A549 (cell line): Measurements from ENCODE around the gene ITCH. TPM values are rescaled to one million over a fixed set of nuclear protein-coding genes. Genes with fewer than 3 reads are reported as not detected.
"Not testable (repeated sequence)": the region's sequence is repeated elsewhere in the genome, so short reads cannot be mapped to it uniquely, and the experiment has no call there.

Experiments
- ATAC-seq, 2 experiments: fragments of 200-7000 bp in 1 of 2; fragments of >200 bp in 1 of 2; cut with Nextera tagmentation in 1 of 2; cut with Tn5 transposase in 1 of 2; 3 replicates each; pipeline versions ENCODE4 v1.8.0 to v1.9.1; 2018 to 2020; ENCODE audit warnings: mild to moderate bottlenecking in 1 of 2, moderate library complexity in 1 of 2
- CTCF ChIA-PET: fragments of 300-600 bp; sonication (Branson Sonifier 250); formaldehyde crosslinking; extraction: SDS; loops from one replicate; lab custom pipeline; 2021; ENCODE audit warnings: antibody characterized with exemption, inconsistent platforms; lab: Yijun Ruan, JAX
- POLR2A ChIA-PET: fragments of 350-600 bp; formaldehyde crosslinking; extraction: SDS; loops from one replicate; lab custom pipeline; 2021; ENCODE audit warnings: antibody characterized with exemption, inconsistent platforms; lab: Yijun Ruan, JAX
- DNase-seq, 2 experiments: peaks; one replicate each; pipeline versions ENCODE4 v3.0.0 to v3.0.0-alpha.2; 2011 to 2016; ENCODE audit warnings: low read depth in 1 of 2, low spot score in 1 of 2
- FAIRE-seq: peaks from 2 replicates; lab custom pipeline; 2011; peaks lifted over from hg19 to GRCh38; lab: Jason Lieb, UNC
- H3K27ac ChIP-seq, 2 experiments: fragments of >200 bp; sonication (Bioruptor Twin); formaldehyde crosslinking; 3 replicates each; pipeline ENCODE4 v1.5.1; 2016 to 2017
- H3K4me1 ChIP-seq: fragments of >200 bp; sonication (Bioruptor Twin); formaldehyde crosslinking; 3 replicates; pipeline ENCODE4 v1.6.1; 2016
- H3K4me2 ChIP-seq: fragments of >200 bp; sonication (Bioruptor Twin); formaldehyde crosslinking; 3 replicates; pipeline ENCODE4 v1.6.1; 2016
- H3K4me3 ChIP-seq: fragments of >200 bp; sonication (Bioruptor Twin); formaldehyde crosslinking; 3 replicates; pipeline ENCODE4 v1.5.1; 2016
- H3K9me3 ChIP-seq: fragments of >200 bp; sonication (Bioruptor Twin); formaldehyde crosslinking; 3 replicates; pipeline ENCODE4 v1.6.1; 2016
- CBX2 ChIP-seq: fragments of 200-600 bp; sonication (generic); IDR thresholded peaks from 2 replicates; pipeline ENCODE4 v1.6.1; 2016; ENCODE audit warnings: low read depth, mild to moderate bottlenecking, borderline replicate concordance
- CBX8 ChIP-seq: fragments of 200-600 bp; sonication (generic); IDR thresholded peaks from 2 replicates; pipeline ENCODE4 v1.6.1; 2016
- CHD2 ChIP-seq: fragments of 150-350 bp; IDR thresholded peaks from 2 replicates; pipeline ENCODE4 v1.6.1; 2014; ENCODE audit warnings: low read length; ENCODE audit not compliant: partially characterized antibody
- CHD4 ChIP-seq: fragments of 200-600 bp; sonication (generic); IDR thresholded peaks from 2 replicates; pipeline ENCODE4 v1.6.1; 2016; ENCODE audit warnings: antibody characterized with exemption, mild to moderate bottlenecking, borderline replicate concordance
- EHMT2 ChIP-seq: fragments of 200-600 bp; sonication (generic); IDR thresholded peaks from 2 replicates; pipeline ENCODE4 v1.6.1; 2016; ENCODE audit warnings: antibody characterized with exemption, low read depth, mild to moderate bottlenecking, moderate library complexity
- FOSB ChIP-seq: fragments of 250-450 bp; sonication (Bioruptor Pico); IDR thresholded peaks from 2 replicates; pipeline ENCODE4 v1.5.0; 2020; ENCODE audit warnings: mild to moderate bottlenecking, moderate library complexity
- KDM1A ChIP-seq: fragments of 200-600 bp; sonication (generic); IDR thresholded peaks from 2 replicates; pipeline ENCODE4 v1.6.1; 2016; ENCODE audit warnings: low read depth, mild to moderate bottlenecking
- MAZ ChIP-seq: fragments of 150-350 bp; IDR thresholded peaks from 2 replicates; pipeline ENCODE4 v1.6.1; 2014; ENCODE audit warnings: antibody characterized with exemption, low read depth, low read length, borderline replicate concordance
- NFE2L2 ChIP-seq: fragments of 150-350 bp; conservative IDR thresholded peaks from 2 replicates; pipeline ENCODE4 v1.6.1; 2014; ENCODE audit warnings: low read length
- PHF8 ChIP-seq: fragments of 200-600 bp; sonication (generic); IDR thresholded peaks from 2 replicates; pipeline ENCODE4 v1.6.1; 2016; ENCODE audit warnings: low read depth, mild to moderate bottlenecking, antibody characterized with exemption, moderate library complexity, borderline replicate concordance
- RARB ChIP-seq: fragments of 250-450 bp; sonication (Bioruptor Pico); IDR thresholded peaks from 2 replicates; pipeline ENCODE4 v1.8.0; 2021; ENCODE audit warnings: mild to moderate bottlenecking, moderate library complexity
- RCOR1 ChIP-seq: fragments of 150-350 bp; IDR thresholded peaks from 2 replicates; pipeline ENCODE4 v1.6.1; 2014; ENCODE audit warnings: antibody characterized with exemption, low read length, low read depth
- ZC3H11A ChIP-seq: fragments of 450-650 bp; IDR thresholded peaks from 2 replicates; pipeline ENCODE4 v1.6.1; 2014; ENCODE audit warnings: antibody characterized with exemption, mild to moderate bottlenecking
- ZFP36 ChIP-seq: fragments of 450-650 bp; IDR thresholded peaks from 2 replicates; pipeline ENCODE4 v1.6.1; 2014; ENCODE audit warnings: borderline replicate concordance; ENCODE audit not compliant: partially characterized antibody
- ZNF302 ChIP-seq: fragments of 250-450 bp; sonication (Bioruptor Pico); IDR thresholded peaks from 2 replicates; pipeline ENCODE4 v1.9.0; 2021; ENCODE audit warnings: inconsistent platforms, mild to moderate bottlenecking, moderate library complexity
- WGBS: methylation state at CpG from one replicate; pipeline ENCODE4 v1.1.6; 2017; ENCODE audit errors: missing lambda C conversion rate; 5-methylcytosine and 5-hydroxymethylcytosine counted together
- polyA plus RNA-seq, 4 experiments: library from polyadenylated mRNA; depleted of rRNA in 3 of 4; stranded (reverse); fragments of >200 nt; fragmentation: RNase III in 1 of 4; extraction: RNeasy Plus Mini Kit Qiagen cat#74134 plus additional on column Dnase treatment in 1 of 4; gene quantifications; 2 replicates in 3 of 4; 3 replicates in 1 of 4; pipeline ENCODE4 v1.2.3, GENCODE V29; 2011 to 2017
- TF ChIP-seq, protein P1 (sequence below): fragments of >200 bp; sonication (Bioruptor Twin); formaldehyde crosslinking; IDR thresholded peaks from 3 replicates; pipeline ENCODE4 v1.5.1; 2016
- TF ChIP-seq, protein P2 (sequence below): fragments of 250-450 bp; sonication (Bioruptor Pico); IDR thresholded peaks from 2 replicates; pipeline ENCODE4 v1.5.0; 2020; ENCODE audit warnings: low read depth, mild to moderate bottlenecking, moderate library complexity
- TF ChIP-seq, protein P3 (sequence below): fragments of 450-650 bp; IDR thresholded peaks from 2 replicates; pipeline ENCODE4 v1.6.1; 2014; ENCODE audit warnings: antibody characterized with exemption
- TF ChIP-seq, protein P4 (sequence below): fragments of >200 bp; sonication (Bioruptor Twin); formaldehyde crosslinking; IDR thresholded peaks from 3 replicates; pipeline ENCODE4 v1.6.1; 2016

Gene ITCH
- polyA plus RNA-seq, 2 of the 4 experiments (the other 2 are of a cell fraction) = 23.9 to 24.4 TPM

DNA sequence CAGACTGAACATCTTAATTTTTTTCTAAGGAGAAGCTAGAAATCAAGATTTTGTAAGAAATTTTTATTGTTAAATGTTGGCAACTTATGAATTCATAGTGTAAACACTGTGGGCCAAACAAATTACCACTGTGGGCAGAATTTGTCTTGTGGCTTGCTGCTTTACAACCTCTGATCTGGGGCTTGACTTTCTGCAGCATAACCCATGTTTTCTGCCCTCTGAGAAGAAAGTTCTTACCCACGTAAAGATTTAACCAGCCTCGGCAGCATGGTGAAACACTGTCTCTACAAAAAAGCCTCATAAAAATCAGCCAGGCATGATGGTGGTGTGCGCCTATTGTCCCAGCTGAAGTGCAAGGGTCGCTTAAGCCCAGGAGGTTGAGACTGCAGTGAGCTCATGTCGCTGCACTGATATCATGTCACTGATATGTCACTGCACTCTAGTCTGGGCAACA, 12.9 kb downstream of the ITCH start (continued):
- no peak for TF ChIP-seq CHD4
- no peak for TF ChIP-seq ZFP36
- no peak for TF ChIP-seq FOSB (CRISPR knock-in tag)
- TF ChIP-seq, protein P1, sequence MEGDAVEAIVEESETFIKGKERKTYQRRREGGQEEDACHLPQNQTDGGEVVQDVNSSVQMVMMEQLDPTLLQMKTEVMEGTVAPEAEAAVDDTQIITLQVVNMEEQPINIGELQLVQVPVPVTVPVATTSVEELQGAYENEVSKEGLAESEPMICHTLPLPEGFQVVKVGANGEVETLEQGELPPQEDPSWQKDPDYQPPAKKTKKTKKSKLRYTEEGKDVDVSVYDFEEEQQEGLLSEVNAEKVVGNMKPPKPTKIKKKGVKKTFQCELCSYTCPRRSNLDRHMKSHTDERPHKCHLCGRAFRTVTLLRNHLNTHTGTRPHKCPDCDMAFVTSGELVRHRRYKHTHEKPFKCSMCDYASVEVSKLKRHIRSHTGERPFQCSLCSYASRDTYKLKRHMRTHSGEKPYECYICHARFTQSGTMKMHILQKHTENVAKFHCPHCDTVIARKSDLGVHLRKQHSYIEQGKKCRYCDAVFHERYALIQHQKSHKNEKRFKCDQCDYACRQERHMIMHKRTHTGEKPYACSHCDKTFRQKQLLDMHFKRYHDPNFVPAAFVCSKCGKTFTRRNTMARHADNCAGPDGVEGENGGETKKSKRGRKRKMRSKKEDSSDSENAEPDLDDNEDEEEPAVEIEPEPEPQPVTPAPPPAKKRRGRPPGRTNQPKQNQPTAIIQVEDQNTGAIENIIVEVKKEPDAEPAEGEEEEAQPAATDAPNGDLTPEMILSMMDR = no peak
- no peak for TF ChIP-seq CHD2

DNA sequence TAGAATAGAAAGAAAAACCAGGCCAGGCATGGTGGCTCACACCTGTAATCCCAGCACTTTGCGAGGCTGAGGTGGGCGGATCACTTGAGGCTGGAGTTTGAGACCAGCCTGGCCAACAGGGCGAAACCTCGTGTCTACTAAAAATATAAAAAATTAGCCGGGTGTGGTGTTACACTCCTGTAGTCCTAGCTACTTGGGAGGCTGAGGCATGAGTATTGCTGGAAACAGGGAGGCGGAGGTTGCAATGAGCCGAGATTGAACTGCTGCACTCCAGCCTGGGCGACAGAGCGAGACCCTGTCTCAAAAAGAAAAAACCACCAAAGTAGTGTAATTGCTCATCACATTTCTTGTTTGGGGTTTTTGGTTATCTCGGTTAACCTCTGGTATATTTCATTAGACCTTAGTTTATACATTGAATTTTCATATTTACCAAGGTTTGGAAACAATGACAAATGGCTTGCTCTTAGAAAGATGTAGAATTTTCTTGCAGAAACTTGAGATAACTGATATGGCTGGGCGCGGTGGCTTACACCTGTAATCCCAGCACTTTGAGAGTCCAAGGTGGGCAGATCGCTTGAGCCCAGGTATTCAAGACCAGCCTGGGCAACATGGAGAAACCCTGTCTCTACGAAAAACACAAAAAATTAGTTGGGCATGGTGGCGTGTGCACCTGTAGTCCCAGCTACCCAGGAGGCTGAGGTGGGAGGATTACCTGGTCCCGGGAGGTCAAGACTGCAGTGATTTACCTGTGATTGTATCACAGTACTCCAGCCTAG, 14.2 kb downstream of the ITCH start:
- ChIA-PET CTCF (interaction anchor here (0.5 to 1.1 kb wide), 2 partner anchors 8 to 64 kb away, joined by 4 read pairs; no protein-coding TSS in a partner anchor), POLR2A (no interaction called here)
- FAIRE-seq (no peak), DNase-seq (no peak), ATAC-seq (no peak)
- Histone ChIP-seq H3K4me3 (no peak overlapping the region), H3K9me3 (no peaks in the 10 kb centered on the region), H3K4me1 (peaks cover 21% of the 10 kb centered on the region), H3K27ac (no peak overlapping the region), H3K4me2 (no peak overlapping the region)
- TF ChIP-seq CBX2 = no peak
- WGBS = 94% methylated on average over 16 of the region's 16 CpGs

DNA sequence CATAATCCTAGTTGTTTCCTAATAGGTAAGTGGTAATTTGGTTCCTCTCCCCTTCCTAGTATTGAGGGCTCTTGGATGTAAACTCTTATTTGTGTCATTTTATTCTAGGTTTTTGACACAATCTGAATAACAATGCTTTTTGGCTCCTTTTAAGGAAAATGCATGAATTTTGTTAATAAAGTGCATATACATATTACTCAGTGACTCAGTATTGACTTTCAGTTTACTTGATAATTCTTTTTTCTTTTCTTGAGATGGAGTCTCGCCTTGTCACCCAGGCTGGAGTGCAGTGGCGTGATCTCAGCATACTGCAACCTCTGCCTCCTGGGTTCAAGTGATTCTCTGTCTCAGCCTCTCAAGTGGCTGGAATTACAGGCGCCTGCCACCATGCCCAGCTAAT, 19.1 kb downstream of the ITCH start:
- no peak for DNase-seq
- Histone ChIP-seq H3K4me1 (peaks cover 37% of the 10 kb centered on the region), H3K9me3 (no peaks in the 10 kb centered on the region), H3K4me3 (no peak overlapping the region), H3K27ac (no peak overlapping the region), H3K4me2 (no peak overlapping the region)
- CTCF ChIA-PET = interaction anchor here (1.1 to 3.7 kb wide), 2 partner anchors 70 to 129 kb away, joined by 4 to 32 read pairs; no protein-coding TSS in a partner anchor
- no peak for FAIRE-seq
- POLR2A ChIA-PET = no interaction called here
- ATAC-seq = no peak
- WGBS = 97% methylated on average over 3 of the region's 3 CpGs
- TF ChIP-seq KDM1A (no peak), EHMT2 (no peak), ZC3H11A (no peak), RCOR1 (no peak), CHD2 (no peak), PHF8 (no peak), MAZ (no peak), ZNF302 (CRISPR knock-in tag) (no peak), CBX8 (no peak), RARB (CRISPR knock-in tag) (no peak), NFE2L2 (no peak)
- TF ChIP-seq, protein P2, sequence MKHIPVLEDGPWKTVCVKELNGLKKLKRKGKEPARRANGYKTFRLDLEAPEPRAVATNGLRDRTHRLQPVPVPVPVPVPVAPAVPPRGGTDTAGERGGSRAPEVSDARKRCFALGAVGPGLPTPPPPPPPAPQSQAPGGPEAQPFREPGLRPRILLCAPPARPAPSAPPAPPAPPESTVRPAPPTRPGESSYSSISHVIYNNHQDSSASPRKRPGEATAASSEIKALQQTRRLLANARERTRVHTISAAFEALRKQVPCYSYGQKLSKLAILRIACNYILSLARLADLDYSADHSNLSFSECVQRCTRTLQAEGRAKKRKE (CRISPR knock-in tag) = no peak
- TF ChIP-seq, protein P3, sequence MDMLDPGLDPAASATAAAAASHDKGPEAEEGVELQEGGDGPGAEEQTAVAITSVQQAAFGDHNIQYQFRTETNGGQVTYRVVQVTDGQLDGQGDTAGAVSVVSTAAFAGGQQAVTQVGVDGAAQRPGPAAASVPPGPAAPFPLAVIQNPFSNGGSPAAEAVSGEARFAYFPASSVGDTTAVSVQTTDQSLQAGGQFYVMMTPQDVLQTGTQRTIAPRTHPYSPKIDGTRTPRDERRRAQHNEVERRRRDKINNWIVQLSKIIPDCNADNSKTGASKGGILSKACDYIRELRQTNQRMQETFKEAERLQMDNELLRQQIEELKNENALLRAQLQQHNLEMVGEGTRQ = no peak
- TF ChIP-seq, protein P4, sequence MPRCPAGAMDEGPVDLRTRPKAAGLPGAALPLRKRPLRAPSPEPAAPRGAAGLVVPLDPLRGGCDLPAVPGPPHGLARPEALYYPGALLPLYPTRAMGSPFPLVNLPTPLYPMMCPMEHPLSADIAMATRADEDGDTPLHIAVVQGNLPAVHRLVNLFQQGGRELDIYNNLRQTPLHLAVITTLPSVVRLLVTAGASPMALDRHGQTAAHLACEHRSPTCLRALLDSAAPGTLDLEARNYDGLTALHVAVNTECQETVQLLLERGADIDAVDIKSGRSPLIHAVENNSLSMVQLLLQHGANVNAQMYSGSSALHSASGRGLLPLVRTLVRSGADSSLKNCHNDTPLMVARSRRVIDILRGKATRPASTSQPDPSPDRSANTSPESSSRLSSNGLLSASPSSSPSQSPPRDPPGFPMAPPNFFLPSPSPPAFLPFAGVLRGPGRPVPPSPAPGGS = no peak

DNA sequence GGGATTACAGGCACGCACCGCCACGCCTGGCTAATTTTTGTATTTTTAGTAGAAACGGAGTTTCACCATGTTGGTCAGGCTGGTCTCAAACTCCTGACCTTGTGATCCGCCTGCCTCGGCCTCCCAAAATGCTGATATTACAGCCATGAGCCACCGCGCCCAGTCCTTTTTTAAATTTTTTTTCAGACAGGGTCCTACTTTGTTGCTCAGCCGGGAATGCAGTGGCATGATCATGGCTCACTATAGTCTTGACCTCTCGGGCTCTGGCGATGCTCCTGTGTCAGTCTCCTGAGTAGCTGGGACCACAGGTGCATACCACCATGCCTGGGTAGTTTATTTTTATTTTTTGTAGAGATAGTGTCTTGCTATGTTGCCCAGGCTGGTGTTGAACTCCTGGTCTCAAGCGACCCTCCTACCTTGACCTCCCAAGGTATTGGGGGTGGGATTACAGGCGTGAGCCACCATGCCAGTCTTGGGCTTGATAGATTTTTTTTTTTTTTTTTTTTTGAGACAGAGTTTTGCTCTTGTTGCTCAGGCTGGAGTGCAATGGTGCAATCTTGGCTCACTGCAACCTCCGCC, 19.9 kb downstream of the ITCH start:
- ATAC-seq, DNase-seq, H3K27ac ChIP-seq, H3K9me3 ChIP-seq, H3K4me3 ChIP-seq, POLR2A ChIA-PET, FAIRE-seq, H3K4me2 ChIP-seq: not testable (repeated sequence)
- WGBS = 96% methylated on average over 14 of the region's 14 CpGs
- CTCF ChIA-PET = interaction anchor here (3.7 kb wide), 1 partner anchor 71 kb away, joined by 32 read pairs; no protein-coding TSS in a partner anchor
- H3K4me1 ChIP-seq = peaks cover 45% of the 10 kb centered on the region
